Measurements from ENCODE around the gene CRYBG2.

Gene CRYBG2

DNA sequence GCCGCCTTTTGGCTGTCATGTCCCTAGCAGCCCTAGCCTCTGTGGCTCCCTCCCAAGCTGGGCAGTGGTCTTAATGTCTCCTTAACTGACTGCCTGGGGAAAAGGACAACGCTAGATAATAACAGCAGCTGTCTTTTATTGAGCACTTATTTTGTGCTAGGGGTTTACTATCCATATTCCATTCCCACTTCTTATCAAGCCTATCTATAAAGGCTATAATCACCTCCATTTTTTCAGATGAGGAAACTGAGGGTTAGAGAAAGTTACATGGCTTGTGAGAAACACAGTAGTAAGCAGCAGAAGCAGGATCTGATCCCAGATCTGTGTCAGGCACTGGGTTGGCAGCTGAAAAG, 67.9 kb downstream of the CRYBG2 start:
- TF ChIP-seq TAF1 (IDR thresholded peaks at IDR 0.05; ENCODE audit: borderline replicate concordance, insufficient read depth, low read length) (no peak), SIN3A (IDR thresholded peaks at IDR 0.05; ENCODE audit: borderline replicate concordance, insufficient read depth, low read length) (no peak), POLR2AphosphoS5 (IDR thresholded peaks at IDR 0.05; ENCODE audit: low read depth, low read length) (no peak), FOXP2 (optimal IDR thresholded peaks at IDR 0.05; ENCODE audit: borderline replicate concordance, extremely low read depth, extremely low read length, insufficient read depth) (no peak)
- TF ChIP-seq, protein P1, sequence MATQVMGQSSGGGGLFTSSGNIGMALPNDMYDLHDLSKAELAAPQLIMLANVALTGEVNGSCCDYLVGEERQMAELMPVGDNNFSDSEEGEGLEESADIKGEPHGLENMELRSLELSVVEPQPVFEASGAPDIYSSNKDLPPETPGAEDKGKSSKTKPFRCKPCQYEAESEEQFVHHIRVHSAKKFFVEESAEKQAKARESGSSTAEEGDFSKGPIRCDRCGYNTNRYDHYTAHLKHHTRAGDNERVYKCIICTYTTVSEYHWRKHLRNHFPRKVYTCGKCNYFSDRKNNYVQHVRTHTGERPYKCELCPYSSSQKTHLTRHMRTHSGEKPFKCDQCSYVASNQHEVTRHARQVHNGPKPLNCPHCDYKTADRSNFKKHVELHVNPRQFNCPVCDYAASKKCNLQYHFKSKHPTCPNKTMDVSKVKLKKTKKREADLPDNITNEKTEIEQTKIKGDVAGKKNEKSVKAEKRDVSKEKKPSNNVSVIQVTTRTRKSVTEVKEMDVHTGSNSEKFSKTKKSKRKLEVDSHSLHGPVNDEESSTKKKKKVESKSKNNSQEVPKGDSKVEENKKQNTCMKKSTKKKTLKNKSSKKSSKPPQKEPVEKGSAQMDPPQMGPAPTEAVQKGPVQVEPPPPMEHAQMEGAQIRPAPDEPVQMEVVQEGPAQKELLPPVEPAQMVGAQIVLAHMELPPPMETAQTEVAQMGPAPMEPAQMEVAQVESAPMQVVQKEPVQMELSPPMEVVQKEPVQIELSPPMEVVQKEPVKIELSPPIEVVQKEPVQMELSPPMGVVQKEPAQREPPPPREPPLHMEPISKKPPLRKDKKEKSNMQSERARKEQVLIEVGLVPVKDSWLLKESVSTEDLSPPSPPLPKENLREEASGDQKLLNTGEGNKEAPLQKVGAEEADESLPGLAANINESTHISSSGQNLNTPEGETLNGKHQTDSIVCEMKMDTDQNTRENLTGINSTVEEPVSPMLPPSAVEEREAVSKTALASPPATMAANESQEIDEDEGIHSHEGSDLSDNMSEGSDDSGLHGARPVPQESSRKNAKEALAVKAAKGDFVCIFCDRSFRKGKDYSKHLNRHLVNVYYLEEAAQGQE (IDR thresholded peaks at IDR 0.05; ENCODE audit: insufficient read depth in 1 of 2, low read depth in 2 of 2, low read length in 2 of 2): no peak

DNA sequence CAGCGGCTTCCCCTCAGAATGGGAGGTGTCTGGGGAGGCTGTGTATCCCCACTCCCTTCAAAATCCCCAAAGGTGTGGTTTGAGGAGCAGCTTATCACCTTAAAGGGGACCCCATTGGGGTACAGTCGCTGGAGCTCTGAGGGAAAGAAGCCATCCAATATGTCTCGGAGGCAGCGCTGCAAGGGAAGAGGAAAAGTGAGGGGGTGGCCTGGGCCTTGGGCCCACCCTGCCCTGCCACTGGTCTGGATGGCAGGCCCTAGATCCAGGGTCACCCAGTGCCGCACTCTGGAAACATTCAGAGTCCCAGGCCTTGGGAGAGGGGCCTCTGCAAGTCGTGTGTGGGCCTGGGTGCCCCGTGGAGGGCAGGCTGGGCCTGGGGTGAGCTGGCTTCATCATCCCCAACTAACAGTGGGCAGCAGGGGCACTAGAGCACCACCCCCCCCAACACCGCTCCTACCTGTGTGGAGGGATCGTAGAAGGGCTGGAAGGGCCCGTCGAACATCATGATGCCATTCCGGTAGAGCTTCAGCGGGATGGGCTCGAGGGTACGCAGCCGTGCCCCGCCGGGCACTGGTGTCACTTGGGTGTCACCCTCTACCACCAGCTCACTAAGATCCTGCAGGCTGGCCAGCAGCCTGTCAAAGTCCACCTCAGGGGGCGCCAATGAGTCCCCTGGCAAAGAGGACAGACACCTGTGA, 68.4 kb downstream of the CRYBG2 start:
- no peak for TF ChIP-seq POLR2AphosphoS5 (IDR thresholded peaks at IDR 0.05; ENCODE audit: low read depth, low read length)
- no peak for TF ChIP-seq TAF1 (IDR thresholded peaks at IDR 0.05; ENCODE audit: borderline replicate concordance, insufficient read depth, low read length)
- TF ChIP-seq, protein P1 (IDR thresholded peaks at IDR 0.05; ENCODE audit: insufficient read depth in 1 of 2, low read depth in 2 of 2, low read length in 2 of 2): no peak
- TF ChIP-seq FOXP2 (optimal IDR thresholded peaks at IDR 0.05; ENCODE audit: borderline replicate concordance, extremely low read depth, extremely low read length, insufficient read depth): no peak
- TF ChIP-seq SIN3A (IDR thresholded peaks at IDR 0.05; ENCODE audit: borderline replicate concordance, insufficient read depth, low read length): no peak

DNA sequence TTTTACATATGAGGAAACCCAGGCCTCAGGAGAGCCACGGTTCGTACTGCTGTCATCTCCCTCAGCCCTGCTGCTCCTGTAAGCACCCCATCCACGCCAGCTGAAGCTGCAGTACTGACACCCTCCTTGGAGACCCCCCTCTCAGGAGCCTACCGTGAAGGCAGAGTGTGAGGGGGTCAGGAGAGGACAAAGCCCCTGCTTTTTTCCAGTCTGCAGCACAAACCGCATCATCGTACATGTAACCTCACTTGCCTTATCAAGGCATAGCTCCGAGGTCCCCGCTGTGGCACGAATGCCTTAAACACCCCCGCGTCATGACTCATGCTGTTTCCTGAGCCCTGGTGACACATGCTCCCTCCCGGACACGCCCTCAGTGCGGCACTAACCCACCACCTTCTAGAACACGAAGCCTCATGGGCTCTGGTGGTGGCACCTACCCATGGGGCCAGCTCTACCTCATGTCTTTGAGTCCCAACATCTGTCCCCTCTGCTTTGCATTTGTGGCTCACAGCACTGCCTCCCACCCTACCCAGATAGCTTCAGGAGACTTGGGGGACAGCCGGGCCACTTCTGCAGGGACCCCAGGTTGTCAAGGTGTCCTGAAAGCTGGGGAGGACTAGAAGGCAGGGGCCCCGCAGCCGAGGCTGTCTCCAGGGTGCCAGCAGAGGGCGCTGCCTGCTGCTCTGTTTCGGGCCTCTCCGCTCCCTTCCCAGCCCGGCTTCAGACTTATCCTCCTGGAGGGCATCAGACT, 69.2 kb downstream of the CRYBG2 start:
- TF ChIP-seq FOXP2 (optimal IDR thresholded peaks at IDR 0.05; ENCODE audit: borderline replicate concordance, extremely low read depth, extremely low read length, insufficient read depth): no peak
- TF ChIP-seq, protein P1 (IDR thresholded peaks at IDR 0.05; ENCODE audit: insufficient read depth in 1 of 2, low read depth in 2 of 2, low read length in 2 of 2): no peak
- TF ChIP-seq POLR2AphosphoS5 (IDR thresholded peaks at IDR 0.05; ENCODE audit: low read depth, low read length): no peak
- TF ChIP-seq SIN3A (IDR thresholded peaks at IDR 0.05; ENCODE audit: borderline replicate concordance, insufficient read depth, low read length): no peak
- no peak for TF ChIP-seq TAF1 (IDR thresholded peaks at IDR 0.05; ENCODE audit: borderline replicate concordance, insufficient read depth, low read length)

DNA sequence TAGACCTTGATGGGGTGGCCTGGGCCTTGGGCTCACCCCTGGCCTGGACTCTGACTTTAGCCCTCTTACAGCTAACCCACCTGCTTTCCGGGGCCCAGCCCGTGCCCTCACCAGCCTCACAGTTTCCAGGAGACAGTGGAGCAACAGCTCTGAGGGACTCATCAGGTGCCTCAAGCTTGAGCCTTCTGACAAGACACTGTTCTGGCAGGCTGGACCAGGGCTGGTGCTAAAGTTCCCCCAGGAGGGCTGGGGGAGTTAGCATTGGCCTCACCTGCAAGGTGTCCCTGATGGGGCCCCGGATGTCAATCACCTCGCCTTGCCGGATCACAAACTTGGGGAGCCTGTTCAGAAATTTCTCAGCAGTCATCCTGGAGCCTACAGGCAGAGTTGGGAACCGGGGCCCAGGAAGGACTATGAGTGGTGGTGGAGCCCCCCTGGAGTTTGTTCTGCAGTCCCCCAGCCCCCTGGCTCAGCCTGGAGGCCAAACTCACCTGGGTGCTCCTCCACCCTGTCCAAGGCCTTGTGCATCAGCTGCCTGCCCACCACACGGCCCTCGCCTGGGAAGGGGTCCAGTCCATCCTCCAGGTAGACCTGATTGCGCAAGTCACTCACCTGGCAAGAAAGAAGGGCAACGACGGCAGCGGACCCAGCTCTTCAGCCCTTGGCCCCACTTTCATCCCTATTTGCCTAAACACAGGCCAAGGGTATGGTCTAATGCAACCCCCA, 69.9 kb downstream of the CRYBG2 start:
- TF ChIP-seq POLR2AphosphoS5 (IDR thresholded peaks at IDR 0.05; ENCODE audit: low read depth, low read length): 0 out of 2 replicates have a peak, but pooled peaks have one; percentile 36
- TF ChIP-seq, protein P1 (IDR thresholded peaks at IDR 0.05; ENCODE audit: insufficient read depth in 1 of 2, low read depth in 2 of 2, low read length in 2 of 2): no peak
